ENCODE results near the gene ATXN7L2. TPM values are rescaled to one million over a fixed set of nuclear protein-coding genes. Genes with fewer than 3 reads are reported as not detected.

The ATXN7L2 gene
- total and polyA plus RNA-seq, 2 of the 8 experiments (the other 6 are each of a cell fraction or from before 2014, with no cell fraction given), result 8.1 to 9.3 TPM

DNA sequence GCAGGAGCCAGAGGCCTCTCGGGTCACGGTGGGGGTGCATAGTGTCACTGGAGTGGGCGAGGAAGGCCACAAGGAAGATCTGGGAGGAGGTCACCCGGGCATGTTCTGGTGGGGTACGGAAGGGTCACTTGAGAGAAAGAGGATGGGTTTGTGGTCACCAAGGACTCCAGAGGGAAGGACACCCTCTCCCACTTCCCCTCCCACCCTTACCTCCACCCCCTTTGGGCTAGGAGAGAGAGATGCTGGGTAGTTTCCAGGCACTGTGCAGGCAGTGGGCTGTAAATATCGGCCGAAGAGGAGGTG is 25.1 kb downstream of the ATXN7L2 start:
- Histone ChIP-seq H3K18ac (ENCODE audit: extremely low read depth, low read length) (no peak overlapping the region), H3K27ac (ENCODE audit: low read depth, low read length) (no peak overlapping the region), H4K91ac (replicated peaks; ENCODE audit: insufficient read length, low read length) (no peak overlapping the region), H2BK120ac (replicated peaks; ENCODE audit: low read depth, low read length) (no peak overlapping the region), H4K20me1 (replicated peaks in 1 of 2; ENCODE audit: control insufficient read depth in 1 of 2, insufficient read depth in 2 of 2, low read length in 2 of 2) (peaks cover 2 to 7% of the 10 kb centered on the region in 2 experiments), H2BK12ac (ENCODE audit: low read depth, low read length) (no peak overlapping the region), H3K4me2 (ENCODE audit: insufficient read depth in 1 of 2, low read depth in 2 of 2, low read length in 2 of 2) (peak overlapping the region; percentile 90 to 97), H3K23ac (ENCODE audit: insufficient read length) (no peak overlapping the region), H3K36me3 (ENCODE audit: control insufficient read depth in 2 of 4, insufficient read depth in 4 of 4, low read length in 3 of 4) (no peaks in the 10 kb centered on the region), H3K4me1 (replicated peaks in 1 of 4; ENCODE audit: control insufficient read depth in 3 of 4, insufficient read depth in 4 of 4, low read length in 3 of 4) (peaks cover 0 to 7% (median 3%) of the 10 kb centered on the region in 4 experiments; a peak in 1 of 7 replicates), H2AFZ (ENCODE audit: low read length) (peak overlapping the region; percentile 81; the same call in 1 of the 2 replicates), H4K5ac (ENCODE audit: insufficient read length, low read depth, low read length) (no peak overlapping the region), H3K4me3 (ENCODE audit: extremely low read depth in 1 of 4, insufficient read depth in 2 of 4, low read depth in 3 of 4, low read length in 4 of 4) (peak overlapping the region; percentile 77 to 87 (median 81); a peak in 7 of 8 replicates), H3K9ac (replicated peaks in 1 of 4; ENCODE audit: extremely low read depth in 1 of 4, low read depth in 3 of 4, low read length in 3 of 4) (peak overlapping the region in 1 of 4 experiments; percentile 34; a peak in 1 of 7 replicates), H3K14ac (ENCODE audit: insufficient read length) (no peak overlapping the region), H3K27me3 (replicated peaks in 1 of 4; ENCODE audit: control insufficient read depth in 3 of 4, extremely low read depth in 1 of 4, insufficient read depth in 3 of 4, low read length in 3 of 4) (peaks cover 0 to 23% (median 15%) of the 10 kb centered on the region in 4 experiments; a peak in 6 of 7 replicates), H2BK20ac (ENCODE audit: low read length) (no peak overlapping the region), H2BK15ac (ENCODE audit: low read length) (0 out of 2 replicates have a peak overlapping the region, but pooled peaks have one; percentile 16), H4K8ac (ENCODE audit: extremely low read depth, insufficient read depth, low read length) (no peak overlapping the region), H3K79me1 (ENCODE audit: low read depth, low read length) (no peaks in the 10 kb centered on the region), H2AK5ac (ENCODE audit: low read depth, low read length) (no peak overlapping the region), H3K4ac (replicated peaks; ENCODE audit: insufficient read length, low read depth, low read length) (no peak overlapping the region), H3K9me3 (ENCODE audit: insufficient read depth in 2 of 2, low read depth in 1 of 2, low read length in 1 of 2) (no peaks in the 10 kb centered on the region), H3K79me2 (ENCODE audit: control insufficient read depth in 1 of 2, insufficient read depth in 2 of 2, low read length in 2 of 2) (no peaks in the 10 kb centered on the region), H3K23me2 (ENCODE audit: low read depth, low read length) (peaks cover 10% of the 10 kb centered on the region), H2BK5ac (ENCODE audit: low read depth, low read length) (no peak overlapping the region), H3K56ac (replicated peaks; ENCODE audit: insufficient read length, low read depth, low read length) (no peak overlapping the region)
- FAIRE-seq (no peak), DNase-seq (ENCODE audit: low read depth in 1 of 2, low spot score in 2 of 2) (no peak)
- 78% methylated on average over 7 of the region's 7 CpGs; no CpG with 5 or more reads in 1 of the 2 experiments for WGBS, 2 experiments (ENCODE audit: extremely low coverage in 1 of 2, insufficient coverage in 1 of 2, insufficient read length in 1 of 2, insufficient replicate concordance in 2 of 2, low coverage in 1 of 2, low lambda C conversion rate in 2 of 2, missing lambda C conversion rate in 1 of 2)
- ChIA-PET POLR2A (ENCODE audit: partially characterized antibody) (interaction anchor here (1.1 to 2.2 kb wide), 8 partner anchors 8 to 83 kb away, joined by 3 to 20 read pairs (median 7); partner anchors contain the start of genes ATXN7L2 and CYB561D1), CTCF (ENCODE audit: partially characterized antibody) (interaction anchor here (1.1 to 43.7 kb wide), 5 partner anchors 0 to 475 kb away, joined by 3 to 1755 read pairs (median 666); partner anchors contain the start of genes AHCYL1, AMIGO1, ATXN7L2 and CYB561D1)
- TF ChIP-seq EGR1 (IDR thresholded peaks at IDR 0.05; ENCODE audit: borderline replicate concordance, low read depth, low read length), result no peak
- no peak for TF ChIP-seq KDM5A (IDR thresholded peaks at IDR 0.05; ENCODE audit: low read length)
- TF ChIP-seq SP4 (IDR thresholded peaks at IDR 0.05; ENCODE audit: low read length), result no peak
- no peak for TF ChIP-seq CTBP2 (IDR thresholded peaks at IDR 0.05; ENCODE audit: borderline replicate concordance, insufficient read depth, insufficient read length, low read length)
- no peak for TF ChIP-seq JUN (IDR thresholded peaks at IDR 0.05; ENCODE audit: low read depth, low read length)
- TF ChIP-seq SIN3A (conservative IDR thresholded peaks at IDR 0.05 in 1 of 2, IDR thresholded peaks at IDR 0.05 in 1 of 2; ENCODE audit: low read depth in 1 of 2, low read length in 2 of 2), result no peak
- TF ChIP-seq, protein P1, sequence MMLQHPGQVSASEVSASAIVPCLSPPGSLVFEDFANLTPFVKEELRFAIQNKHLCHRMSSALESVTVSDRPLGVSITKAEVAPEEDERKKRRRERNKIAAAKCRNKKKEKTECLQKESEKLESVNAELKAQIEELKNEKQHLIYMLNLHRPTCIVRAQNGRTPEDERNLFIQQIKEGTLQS (IDR thresholded peaks at IDR 0.05; ENCODE audit: insufficient read depth, low read depth, low read length), result no peak
- no peak for TF ChIP-seq SRF (IDR thresholded peaks at IDR 0.05; ENCODE audit: low read depth, low read length)
- TF ChIP-seq POU5F1 (IDR thresholded peaks at IDR 0.05; ENCODE audit: low read depth, low read length), result no peak
- TF ChIP-seq EZH2 (IDR thresholded peaks at IDR 0.05; ENCODE audit: low read depth, low read length, severe bottlenecking), result no peak
- TF ChIP-seq USF2 (IDR thresholded peaks at IDR 0.05; ENCODE audit: low read length), result no peak
- no peak for TF ChIP-seq NRF1 (IDR thresholded peaks at IDR 0.05; ENCODE audit: low read depth, low read length)
